Caco-2 (cell line): ENCODE data around the gene RGS1. TPM values are rescaled to one million over a fixed set of nuclear protein-coding genes. Genes with fewer than 3 reads are reported as not detected.

Source experiments
- Bru-seq: library from RNA; stranded (reverse); fragments of 400-500 nt; gene quantifications from one replicate; lab custom pipeline; 2021; lab: Mats Ljungman, UMichigan
- BruChase-seq, 2 experiments: library from RNA; stranded (reverse); fragments of 400-500 nt; gene quantifications; one replicate each; lab custom pipeline; 2021; lab: Mats Ljungman, UMichigan
- BruUV-seq: library from RNA; stranded (reverse); fragments of 400-500 nt; replicated peaks from 2 replicates; lab custom pipeline; 2021; lab: Mats Ljungman, UMichigan
- CTCF ChIA-PET: fragments of 300-600 bp; sonication (Branson Sonifier 250); formaldehyde crosslinking; loops from one replicate; lab custom pipeline; 2022; ENCODE audit warnings: antibody characterized with exemption; lab: Charles Lee
- POLR2A ChIA-PET: fragments of 300-600 bp; sonication (Branson Sonifier 250); formaldehyde crosslinking; loops from one replicate; lab custom pipeline; 2022; ENCODE audit warnings: antibody characterized with exemption; lab: Charles Lee
- DNase-seq, 2 experiments: peaks; one replicate each; pipeline versions ENCODE4 v3.0.0 to v3.0.0-alpha.2; 2020 to 2022
- H3K27me3 ChIP-seq: replicated peaks from 2 replicates; pipeline ENCODE4 v1.6.0; 2011; ENCODE audit warnings: low read length; ENCODE audit not compliant: control insufficient read depth, insufficient read depth
- H3K36me3 ChIP-seq: 2 replicates; pipeline ENCODE4 v1.5.1; 2011; ENCODE audit warnings: low read length; ENCODE audit not compliant: control insufficient read depth, insufficient read depth
- H3K4me1 ChIP-seq: fragments of 250-450 bp; sonication (Bioruptor Pico); 2 replicates; pipeline ENCODE4 v1.5.1; 2020; ENCODE audit warnings: mild to moderate bottlenecking
- H3K4me3 ChIP-seq: 2 replicates; pipeline ENCODE4 v1.5.1; 2011; ENCODE audit warnings: low read depth, mild to moderate bottlenecking, control low read depth, low read length
- H3K9me3 ChIP-seq: fragments of 250-450 bp; sonication (Bioruptor Pico); 2 replicates; pipeline ENCODE4 v1.5.1; 2020; ENCODE audit warnings: mild to moderate bottlenecking, moderate library complexity
- H3K27ac Mint-ChIP-seq: one replicate; pipeline ENCODE4 v1.8.0; 2022; ENCODE audit warnings: mixed read lengths; ENCODE audit not compliant: unreplicated experiment
- H3K27me3 Mint-ChIP-seq: one replicate; pipeline ENCODE4 v1.8.0; 2022; ENCODE audit warnings: mixed read lengths; ENCODE audit not compliant: insufficient read depth, unreplicated experiment
- H3K36me3 Mint-ChIP-seq: one replicate; pipeline ENCODE4 v1.8.0; 2022; ENCODE audit warnings: mild to moderate bottlenecking, mixed read lengths; ENCODE audit not compliant: insufficient read depth, unreplicated experiment
- H3K4me1 Mint-ChIP-seq: one replicate; pipeline ENCODE4 v1.8.0; 2022; ENCODE audit warnings: low read depth, mixed read lengths; ENCODE audit not compliant: unreplicated experiment
- H3K4me3 Mint-ChIP-seq: one replicate; pipeline ENCODE4 v1.8.0; 2022; ENCODE audit warnings: mild to moderate bottlenecking, moderate library complexity, mixed read lengths; ENCODE audit not compliant: unreplicated experiment
- H3K9me3 Mint-ChIP-seq: one replicate; pipeline ENCODE4 v1.8.0; 2022; ENCODE audit warnings: mixed read lengths; ENCODE audit not compliant: unreplicated experiment
- intact Hi-C: fragments of 100-400 bp; cut with micrococcal nuclease; formaldehyde crosslinking; loops from one replicate; pipeline ENCODE4 v1.10.0; 2022; ENCODE audit not compliant: unreplicated experiment
- long read RNA-seq: library from polyadenylated mRNA; stranded (forward); transcript quantifications from one replicate; pipeline ENCODE4 v2.0.0, GENCODE V29; 2022
- total RNA-seq: library from RNA; stranded (reverse); gene quantifications from 2 replicates; pipeline ENCODE4 v1.2.3, GENCODE V29; 2022
- TF ChIP-seq, protein P1 (sequence below), 2 experiments: fragments of 200-600 bp in 1 of 2; IDR thresholded peaks; 1 replicate in 1 of 2; 2 replicates in 1 of 2; pipeline versions ENCODE4 v1.5.1 to v1.8.0; 2011 to 2022; ENCODE audit warnings: antibody characterized with exemption in 1 of 2, control low read depth in 1 of 2, inconsistent platforms in 1 of 2, low read depth in 1 of 2, low read length in 1 of 2, mild to moderate bottlenecking in 1 of 2, moderate library complexity in 1 of 2; ENCODE audit not compliant: insufficient read depth in 1 of 2, severe bottlenecking in 1 of 2, unreplicated experiment in 1 of 2

Gene RGS1, protein sequence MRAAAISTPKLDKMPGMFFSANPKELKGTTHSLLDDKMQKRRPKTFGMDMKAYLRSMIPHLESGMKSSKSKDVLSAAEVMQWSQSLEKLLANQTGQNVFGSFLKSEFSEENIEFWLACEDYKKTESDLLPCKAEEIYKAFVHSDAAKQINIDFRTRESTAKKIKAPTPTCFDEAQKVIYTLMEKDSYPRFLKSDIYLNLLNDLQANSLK
- not detected in 2 replicates for total RNA-seq
- Bru-seq, nascent RNA, result not detected
- not detected for BruChase-seq, experiment 1, labeled RNA remaining after a 2-hour chase
- not detected for BruChase-seq, experiment 2, labeled RNA remaining after a 6-hour chase
- long read RNA-seq, result 0 reads

DNA sequence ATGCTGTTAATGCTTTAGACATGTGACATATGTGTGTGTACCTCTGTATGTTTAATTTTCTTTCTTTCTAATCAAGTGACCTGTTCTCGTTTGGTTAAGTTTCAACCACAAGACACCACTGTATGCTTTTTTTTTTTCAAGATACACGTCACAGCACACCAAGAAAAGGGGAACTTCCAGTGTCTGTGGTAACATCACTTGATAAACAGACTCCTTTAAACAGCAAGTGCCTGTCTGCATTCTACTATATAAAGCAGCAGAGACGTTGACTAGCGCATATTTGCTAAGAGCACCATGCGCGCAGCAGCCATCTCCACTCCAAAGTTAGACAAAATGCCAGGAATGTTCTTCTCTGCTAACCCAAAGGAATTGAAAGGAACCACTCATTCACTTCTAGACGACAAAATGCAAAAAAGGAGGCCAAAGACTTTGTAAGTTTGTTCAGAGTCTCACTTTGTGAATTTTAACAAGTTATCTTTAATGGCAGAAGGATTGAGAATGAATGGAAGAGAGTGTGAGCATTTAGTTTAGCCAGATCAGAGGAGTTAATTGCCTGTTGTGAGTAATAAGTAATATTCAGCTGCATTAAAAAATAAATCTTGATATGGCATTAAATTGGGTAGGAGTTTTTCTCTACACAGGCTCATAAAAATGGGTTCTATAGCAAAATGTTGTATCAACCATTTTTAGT is at the start of gene RGS1:
Gene RGS1 (plus strand): TSS at position 275 of the 691 bp plus-strand sequence. CDS start 20 bp downstream, at position 295.
- Histone ChIP-seq H3K9me3 (no peaks in the 10 kb centered on the region), H3K4me3 (no peak within 1 kb of the TSS), H3K4me1 (no peaks in the 10 kb centered on the region), H3K27me3 (no peaks in the 10 kb centered on the region), H3K36me3 (no peaks in the 10 kb centered on the region)
- H3K9me3 Mint-ChIP-seq, result no peaks in the 10 kb centered on the region
- intact Hi-C loops, result no loop called here
- H3K27me3 Mint-ChIP-seq, result no peaks in the 10 kb centered on the region
- ChIA-PET POLR2A (no interaction called here), CTCF (no interaction called here)
- H3K4me3 Mint-ChIP-seq, result no peak within 1 kb of the TSS
- H3K4me1 Mint-ChIP-seq, result no peaks in the 10 kb centered on the region
- TF ChIP-seq, protein P1, sequence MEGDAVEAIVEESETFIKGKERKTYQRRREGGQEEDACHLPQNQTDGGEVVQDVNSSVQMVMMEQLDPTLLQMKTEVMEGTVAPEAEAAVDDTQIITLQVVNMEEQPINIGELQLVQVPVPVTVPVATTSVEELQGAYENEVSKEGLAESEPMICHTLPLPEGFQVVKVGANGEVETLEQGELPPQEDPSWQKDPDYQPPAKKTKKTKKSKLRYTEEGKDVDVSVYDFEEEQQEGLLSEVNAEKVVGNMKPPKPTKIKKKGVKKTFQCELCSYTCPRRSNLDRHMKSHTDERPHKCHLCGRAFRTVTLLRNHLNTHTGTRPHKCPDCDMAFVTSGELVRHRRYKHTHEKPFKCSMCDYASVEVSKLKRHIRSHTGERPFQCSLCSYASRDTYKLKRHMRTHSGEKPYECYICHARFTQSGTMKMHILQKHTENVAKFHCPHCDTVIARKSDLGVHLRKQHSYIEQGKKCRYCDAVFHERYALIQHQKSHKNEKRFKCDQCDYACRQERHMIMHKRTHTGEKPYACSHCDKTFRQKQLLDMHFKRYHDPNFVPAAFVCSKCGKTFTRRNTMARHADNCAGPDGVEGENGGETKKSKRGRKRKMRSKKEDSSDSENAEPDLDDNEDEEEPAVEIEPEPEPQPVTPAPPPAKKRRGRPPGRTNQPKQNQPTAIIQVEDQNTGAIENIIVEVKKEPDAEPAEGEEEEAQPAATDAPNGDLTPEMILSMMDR (IDR thresholded peaks at IDR 0.05; ENCODE audit: insufficient read depth in 1 of 2, low read depth in 1 of 2, low read length in 1 of 2, severe bottlenecking in 1 of 2, unreplicated experiment in 1 of 2), result no peak
- no TSS peak for BruUV-seq
- DNase-seq, result no peak
- no peak within 1 kb of the TSS for H3K27ac Mint-ChIP-seq
- H3K36me3 Mint-ChIP-seq, result no peaks in the 10 kb centered on the region

DNA sequence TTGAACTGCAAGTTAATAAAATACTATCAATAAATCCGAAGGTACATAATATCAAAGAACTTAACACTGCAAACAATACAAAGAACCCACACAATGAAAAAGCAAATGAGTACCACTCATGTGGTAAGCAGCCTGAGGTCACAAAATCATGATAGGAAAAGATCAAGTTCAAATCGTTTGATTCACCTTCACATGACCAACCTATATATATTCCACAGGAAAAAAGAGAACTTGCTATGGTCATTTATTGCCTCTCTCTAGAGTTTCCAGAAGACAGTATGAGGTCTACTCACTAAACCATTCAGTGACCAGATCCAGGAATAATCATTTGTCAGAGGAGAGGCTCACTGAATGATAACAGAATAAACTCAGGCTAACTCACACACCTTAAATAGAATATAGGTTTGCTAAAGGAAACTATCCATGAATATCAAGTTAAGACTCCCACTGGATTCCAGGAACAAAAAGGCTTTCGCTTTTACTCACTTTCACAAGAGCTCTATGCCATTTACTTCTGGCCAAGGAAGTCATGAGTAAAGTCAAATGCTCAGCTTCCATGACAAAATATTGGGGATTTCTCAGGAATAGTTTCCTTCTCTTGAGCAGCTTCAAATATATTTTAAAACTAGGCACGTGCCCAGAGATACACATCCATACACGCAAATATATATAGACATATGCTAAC is 48.3 kb upstream of the RGS1 start:
- H3K4me3 Mint-ChIP-seq, result no peak overlapping the region
- H3K27ac Mint-ChIP-seq, result no peak overlapping the region
- TF ChIP-seq, protein P1 (IDR thresholded peaks at IDR 0.05; ENCODE audit: insufficient read depth in 1 of 2, low read depth in 1 of 2, low read length in 1 of 2, severe bottlenecking in 1 of 2, unreplicated experiment in 1 of 2), result no peak
- no TSS peak for BruUV-seq
- no peaks in the 10 kb centered on the region for H3K36me3 Mint-ChIP-seq
- peaks cover 7% of the 10 kb centered on the region for H3K4me1 Mint-ChIP-seq
- Histone ChIP-seq H3K9me3 (no peaks in the 10 kb centered on the region), H3K27me3 (no peaks in the 10 kb centered on the region), H3K36me3 (no peaks in the 10 kb centered on the region), H3K4me1 (no peaks in the 10 kb centered on the region), H3K4me3 (no peak overlapping the region)
- no peak for DNase-seq
- intact Hi-C loops, result no loop called here
- H3K27me3 Mint-ChIP-seq, result peaks cover 9% of the 10 kb centered on the region
- no peaks in the 10 kb centered on the region for H3K9me3 Mint-ChIP-seq
- ChIA-PET POLR2A (no interaction called here), CTCF (no interaction called here)

DNA sequence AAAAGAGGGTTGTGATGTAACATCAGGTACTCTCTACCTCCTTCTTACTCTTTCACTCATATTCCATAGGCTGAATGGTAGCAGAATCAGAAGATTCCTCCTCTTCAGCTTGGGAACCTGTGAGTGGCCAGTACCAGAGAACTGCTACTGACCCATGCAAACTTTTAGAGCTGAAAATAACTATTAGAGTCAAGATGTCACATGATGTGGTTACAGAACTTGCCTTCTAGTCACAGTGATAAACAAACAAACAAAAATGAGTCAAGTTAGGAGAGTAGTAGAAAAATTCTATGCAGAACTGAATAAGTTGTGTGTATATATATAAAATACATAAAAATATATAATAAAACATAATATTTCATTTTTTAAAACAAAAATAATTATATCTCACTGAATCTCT is 47.6 kb upstream of the RGS1 start:
- TF ChIP-seq, protein P1 (IDR thresholded peaks at IDR 0.05; ENCODE audit: insufficient read depth in 1 of 2, low read depth in 1 of 2, low read length in 1 of 2, severe bottlenecking in 1 of 2, unreplicated experiment in 1 of 2), result no peak
- DNase-seq, result no peak
- Histone ChIP-seq H3K4me1 (no peaks in the 10 kb centered on the region), H3K9me3 (no peaks in the 10 kb centered on the region), H3K36me3 (no peaks in the 10 kb centered on the region), H3K27me3 (no peaks in the 10 kb centered on the region), H3K4me3 (no peak overlapping the region)
- no TSS peak for BruUV-seq
- intact Hi-C loops, result no loop called here
- no peak overlapping the region for H3K4me3 Mint-ChIP-seq
- no peaks in the 10 kb centered on the region for H3K36me3 Mint-ChIP-seq
- H3K27ac Mint-ChIP-seq, result no peak overlapping the region
- CTCF ChIA-PET, result no interaction called here
- peaks cover 7% of the 10 kb centered on the region for H3K4me1 Mint-ChIP-seq
- no peaks in the 10 kb centered on the region for H3K9me3 Mint-ChIP-seq
- POLR2A ChIA-PET, result no interaction called here
- peaks cover 9% of the 10 kb centered on the region for H3K27me3 Mint-ChIP-seq
